ENCODE measurements around the gene CCDC106. TPM values are rescaled to one million over a fixed set of nuclear protein-coding genes. Genes with fewer than 3 reads are reported as not detected.

The CCDC106 gene
- total and polyA plus RNA-seq, 2 donors from 2014 or later: 22.7 to 51.9 TPM

DNA sequence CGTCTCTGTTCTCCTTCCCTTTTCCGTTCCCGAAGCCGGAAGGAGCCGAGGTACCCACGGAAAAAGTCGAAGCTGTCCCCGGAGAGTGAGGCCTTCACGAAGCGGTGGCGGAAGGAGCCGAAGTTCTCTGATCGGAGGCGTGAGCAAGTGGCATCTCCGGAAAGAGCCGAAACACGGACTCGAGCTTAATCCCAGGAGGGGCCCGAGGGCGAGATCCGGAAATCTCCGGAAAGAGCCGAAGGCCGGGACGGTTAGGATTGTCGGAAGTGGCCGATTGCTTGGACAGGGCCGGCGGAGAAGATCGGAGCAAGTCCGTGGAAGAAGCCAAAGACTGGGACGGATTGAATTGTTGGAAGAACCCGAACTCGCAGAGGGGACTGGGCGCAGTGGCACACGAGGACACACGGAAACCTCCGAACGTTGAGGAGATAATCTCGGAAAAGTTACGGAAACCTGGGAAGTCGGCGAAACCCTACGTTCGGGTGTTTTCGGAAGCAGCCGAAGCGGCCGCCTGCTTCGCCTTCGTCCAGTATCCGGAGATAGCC, 6.4 kb downstream of the CCDC106 start:
- Histone ChIP-seq H3K27me3 (ENCODE audit: control insufficient read depth, insufficient read depth, low read length) (no peaks in the 10 kb centered on the region), H3K4me3 (ENCODE audit: low read length in 3 of 3) (peak overlapping the region; percentile 95 to 97 (median 96)), H3K9ac (ENCODE audit: low read length in 3 of 3) (peak overlapping the region; percentile 96 to 98 (median 97)), H3K36me3 (ENCODE audit: control insufficient read depth in 2 of 3, insufficient read depth in 3 of 3, low read length in 3 of 3) (no peaks in the 10 kb centered on the region), H3K27ac (ENCODE audit: low read depth in 2 of 2, low read length in 2 of 2) (peak overlapping the region; percentile 99), H3K9me3 (ENCODE audit: control insufficient read depth in 2 of 3, insufficient read depth in 1 of 3, low read length in 3 of 3) (no peaks in the 10 kb centered on the region), H3K4me1 (ENCODE audit: control insufficient read depth in 2 of 3, insufficient read depth in 2 of 3, low read depth in 1 of 3, low read length in 3 of 3) (peaks cover 8 to 31% (median 10%) of the 10 kb centered on the region in 3 donors)
- peak; percentile 100 for DNase-seq
- TF ChIP-seq, protein P1, sequence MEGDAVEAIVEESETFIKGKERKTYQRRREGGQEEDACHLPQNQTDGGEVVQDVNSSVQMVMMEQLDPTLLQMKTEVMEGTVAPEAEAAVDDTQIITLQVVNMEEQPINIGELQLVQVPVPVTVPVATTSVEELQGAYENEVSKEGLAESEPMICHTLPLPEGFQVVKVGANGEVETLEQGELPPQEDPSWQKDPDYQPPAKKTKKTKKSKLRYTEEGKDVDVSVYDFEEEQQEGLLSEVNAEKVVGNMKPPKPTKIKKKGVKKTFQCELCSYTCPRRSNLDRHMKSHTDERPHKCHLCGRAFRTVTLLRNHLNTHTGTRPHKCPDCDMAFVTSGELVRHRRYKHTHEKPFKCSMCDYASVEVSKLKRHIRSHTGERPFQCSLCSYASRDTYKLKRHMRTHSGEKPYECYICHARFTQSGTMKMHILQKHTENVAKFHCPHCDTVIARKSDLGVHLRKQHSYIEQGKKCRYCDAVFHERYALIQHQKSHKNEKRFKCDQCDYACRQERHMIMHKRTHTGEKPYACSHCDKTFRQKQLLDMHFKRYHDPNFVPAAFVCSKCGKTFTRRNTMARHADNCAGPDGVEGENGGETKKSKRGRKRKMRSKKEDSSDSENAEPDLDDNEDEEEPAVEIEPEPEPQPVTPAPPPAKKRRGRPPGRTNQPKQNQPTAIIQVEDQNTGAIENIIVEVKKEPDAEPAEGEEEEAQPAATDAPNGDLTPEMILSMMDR (IDR thresholded peaks at IDR 0.05; ENCODE audit: borderline replicate concordance, extremely low read depth, insufficient read depth): no peak
- FAIRE-seq: peak; percentile 95
- intact Hi-C loops (cut with DNase I): no loop called here

DNA sequence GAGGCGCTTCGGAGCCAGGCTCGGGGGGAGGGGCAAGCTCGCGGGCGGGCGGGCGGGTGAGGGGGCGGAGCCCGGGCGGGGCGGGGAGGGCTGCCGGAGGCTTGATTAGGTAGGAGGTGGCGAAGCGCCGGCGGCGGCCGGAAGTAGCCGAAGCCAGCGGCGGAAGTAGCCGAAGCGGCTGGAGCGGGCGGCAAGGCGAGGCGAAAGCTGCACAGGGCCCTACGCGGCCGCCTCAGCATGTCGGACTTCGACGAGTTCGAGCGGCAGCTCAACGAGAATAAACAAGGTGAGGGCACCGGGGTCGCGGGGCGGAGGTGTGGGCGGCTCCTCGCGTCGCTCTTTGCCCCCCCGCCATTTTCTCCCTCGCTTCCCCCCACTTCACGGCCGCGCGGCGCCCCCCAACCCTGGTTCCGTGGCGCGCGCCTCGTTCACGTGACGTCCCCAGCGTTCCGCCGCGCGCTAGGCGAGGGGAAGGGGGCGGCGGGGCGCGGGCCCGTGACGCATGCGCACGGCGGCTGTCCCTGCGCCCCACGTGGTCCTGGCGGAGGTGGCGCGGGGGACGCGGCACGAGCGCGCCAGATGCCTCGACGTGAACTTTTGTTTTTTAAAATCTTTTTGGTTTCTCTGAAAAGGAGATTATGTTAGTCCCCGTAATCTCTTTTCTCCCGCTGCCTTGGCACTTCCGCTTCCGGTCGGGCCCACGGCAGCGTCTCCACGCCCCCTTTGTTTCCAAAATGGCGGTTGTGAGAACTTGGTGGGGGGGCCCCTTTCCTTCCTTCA, 7.0 kb downstream of the CCDC106 start, which contains the start of gene U2AF2:
TSS of gene U2AF2 (plus strand) at position 168 of the 780 bp plus-strand sequence. CDS start at position 238, 70 bp downstream.
- FAIRE-seq (no peak), DNase-seq (peak; percentile 97 to 99 (median 98))
- H3K27ac ChIP-seq (ENCODE audit: low read depth in 2 of 2, low read length in 2 of 2): peak within 1 kb of the TSS; percentile 99
- no peaks in the 10 kb centered on the region for H3K27me3 ChIP-seq (ENCODE audit: control insufficient read depth, insufficient read depth, low read length)
- no peaks in the 10 kb centered on the region for H3K36me3 ChIP-seq (ENCODE audit: control insufficient read depth in 2 of 3, insufficient read depth in 3 of 3, low read length in 3 of 3)
- TF ChIP-seq, protein P1 (IDR thresholded peaks at IDR 0.05; ENCODE audit: borderline replicate concordance, extremely low read depth, insufficient read depth): no peak
- intact Hi-C loops (cut with DNase I): no loop called here
- no peaks in the 10 kb centered on the region for H3K9me3 ChIP-seq (ENCODE audit: control insufficient read depth in 2 of 3, insufficient read depth in 1 of 3, low read length in 3 of 3)
- H3K9ac ChIP-seq (ENCODE audit: low read length in 3 of 3): peak within 1 kb of the TSS; percentile 96 to 98 (median 97)
- H3K4me3 ChIP-seq (ENCODE audit: low read length in 3 of 3): peak within 1 kb of the TSS; percentile 95 to 97 (median 96)
- peaks cover 8 to 29% (median 10%) of the 10 kb centered on the region in 3 donors for H3K4me1 ChIP-seq (ENCODE audit: control insufficient read depth in 2 of 3, insufficient read depth in 2 of 3, low read depth in 1 of 3, low read length in 3 of 3)

DNA sequence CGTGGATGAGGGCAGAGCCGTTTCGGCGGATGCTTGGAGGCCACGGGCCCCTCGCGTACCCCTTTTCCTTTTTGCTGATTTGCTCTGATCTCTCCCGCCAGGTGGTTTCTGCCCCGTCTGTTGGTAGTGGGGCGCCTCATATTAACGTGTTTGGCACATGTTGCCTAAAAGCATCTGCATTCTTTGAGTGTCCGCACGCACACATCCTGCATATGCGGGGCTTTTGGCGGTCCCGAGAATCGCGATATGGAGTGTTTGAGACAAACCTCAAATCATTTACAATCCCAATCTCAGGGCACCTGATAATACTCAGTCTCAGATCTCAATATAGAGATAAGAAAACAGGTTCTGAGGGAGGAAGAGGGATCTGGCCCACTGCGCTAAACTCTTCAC, 7.6 kb downstream of the CCDC106 start:
- peak overlapping the region; percentile 52 to 81 (median 71) for H3K9ac ChIP-seq (ENCODE audit: low read length in 3 of 3)
- H3K4me1 ChIP-seq (ENCODE audit: control insufficient read depth in 2 of 3, insufficient read depth in 2 of 3, low read depth in 1 of 3, low read length in 3 of 3): peaks cover 8 to 29% (median 10%) of the 10 kb centered on the region in 3 donors
- H3K4me3 ChIP-seq (ENCODE audit: low read length in 3 of 3): peak overlapping the region; percentile 73 to 87 (median 78)
- TF ChIP-seq, protein P1 (IDR thresholded peaks at IDR 0.05; ENCODE audit: borderline replicate concordance, extremely low read depth, insufficient read depth): no peak
- peaks cover 0 to 3% (median 0%) of the 10 kb centered on the region in 3 donors for H3K36me3 ChIP-seq (ENCODE audit: control insufficient read depth in 2 of 3, insufficient read depth in 3 of 3, low read length in 3 of 3)
- H3K9me3 ChIP-seq (ENCODE audit: control insufficient read depth in 2 of 3, insufficient read depth in 1 of 3, low read length in 3 of 3): no peaks in the 10 kb centered on the region
- intact Hi-C loops (cut with DNase I): no loop called here
- DNase-seq (no peak), FAIRE-seq (no peak)
- peak overlapping the region; percentile 98 to 99 for H3K27ac ChIP-seq (ENCODE audit: low read depth in 2 of 2, low read length in 2 of 2)
- H3K27me3 ChIP-seq (ENCODE audit: control insufficient read depth, insufficient read depth, low read length): no peaks in the 10 kb centered on the region
